ENCODE results near the gene CKB.

DNA sequence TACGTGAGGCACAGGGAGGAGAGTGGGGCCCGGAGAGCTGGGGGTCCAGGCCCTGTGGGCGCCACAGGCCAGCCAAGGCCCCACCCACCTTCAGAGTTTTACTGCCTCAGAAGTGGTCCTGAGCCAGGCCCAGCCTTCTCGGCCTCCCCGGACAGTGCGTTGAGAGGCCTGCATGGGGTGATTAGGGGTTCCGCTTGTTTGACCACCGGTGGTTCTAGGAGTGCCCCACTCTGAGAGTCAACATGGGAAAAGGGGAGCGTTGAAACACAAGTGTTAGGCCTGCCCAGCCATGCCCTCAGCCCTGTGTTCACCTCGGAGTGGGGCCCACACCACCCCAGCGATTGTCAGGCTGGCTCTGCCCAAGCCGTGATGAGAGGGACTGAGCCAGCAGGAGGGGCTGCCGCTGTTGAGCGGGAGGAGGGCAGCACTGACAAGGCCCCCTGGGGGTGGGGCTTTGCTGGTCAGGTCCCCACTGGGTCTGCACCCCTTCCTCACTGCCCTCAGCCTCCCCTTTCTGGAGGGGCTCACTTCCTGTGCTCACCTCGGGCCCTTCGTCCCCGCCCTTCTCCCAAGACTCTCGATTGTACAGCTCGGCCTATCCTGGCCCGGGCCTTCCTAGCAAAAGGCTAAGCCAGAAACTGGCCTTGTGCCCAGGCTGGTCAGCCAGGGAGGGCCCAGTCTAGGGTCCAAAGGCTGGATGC is 4.8 kb downstream of the CKB start:
- TF ChIP-seq, protein P1, sequence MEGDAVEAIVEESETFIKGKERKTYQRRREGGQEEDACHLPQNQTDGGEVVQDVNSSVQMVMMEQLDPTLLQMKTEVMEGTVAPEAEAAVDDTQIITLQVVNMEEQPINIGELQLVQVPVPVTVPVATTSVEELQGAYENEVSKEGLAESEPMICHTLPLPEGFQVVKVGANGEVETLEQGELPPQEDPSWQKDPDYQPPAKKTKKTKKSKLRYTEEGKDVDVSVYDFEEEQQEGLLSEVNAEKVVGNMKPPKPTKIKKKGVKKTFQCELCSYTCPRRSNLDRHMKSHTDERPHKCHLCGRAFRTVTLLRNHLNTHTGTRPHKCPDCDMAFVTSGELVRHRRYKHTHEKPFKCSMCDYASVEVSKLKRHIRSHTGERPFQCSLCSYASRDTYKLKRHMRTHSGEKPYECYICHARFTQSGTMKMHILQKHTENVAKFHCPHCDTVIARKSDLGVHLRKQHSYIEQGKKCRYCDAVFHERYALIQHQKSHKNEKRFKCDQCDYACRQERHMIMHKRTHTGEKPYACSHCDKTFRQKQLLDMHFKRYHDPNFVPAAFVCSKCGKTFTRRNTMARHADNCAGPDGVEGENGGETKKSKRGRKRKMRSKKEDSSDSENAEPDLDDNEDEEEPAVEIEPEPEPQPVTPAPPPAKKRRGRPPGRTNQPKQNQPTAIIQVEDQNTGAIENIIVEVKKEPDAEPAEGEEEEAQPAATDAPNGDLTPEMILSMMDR (IDR thresholded peaks at IDR 0.05 in 8 of 11, conservative IDR thresholded peaks at IDR 0.05 in 3 of 11), result no peak
- TF ChIP-seq POLR2A (IDR thresholded peaks at IDR 0.05), result no peak
